HG03442 (cell line): ENCODE measurements around the gene OGN.
"Not testable (repeated sequence)": the region's sequence is repeated elsewhere in the genome, so short reads cannot be mapped to it uniquely, and the experiment has no call there.

Source experiments
- ATAC-seq: cut with Tn5 transposase; IDR thresholded peaks from one replicate; pipeline ENCODE4 v1.9.1; 2021; ENCODE audit warnings: mild to moderate bottlenecking, moderate library complexity; ENCODE audit not compliant: unreplicated experiment

Gene OGN, protein sequence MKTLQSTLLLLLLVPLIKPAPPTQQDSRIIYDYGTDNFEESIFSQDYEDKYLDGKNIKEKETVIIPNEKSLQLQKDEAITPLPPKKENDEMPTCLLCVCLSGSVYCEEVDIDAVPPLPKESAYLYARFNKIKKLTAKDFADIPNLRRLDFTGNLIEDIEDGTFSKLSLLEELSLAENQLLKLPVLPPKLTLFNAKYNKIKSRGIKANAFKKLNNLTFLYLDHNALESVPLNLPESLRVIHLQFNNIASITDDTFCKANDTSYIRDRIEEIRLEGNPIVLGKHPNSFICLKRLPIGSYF

DNA sequence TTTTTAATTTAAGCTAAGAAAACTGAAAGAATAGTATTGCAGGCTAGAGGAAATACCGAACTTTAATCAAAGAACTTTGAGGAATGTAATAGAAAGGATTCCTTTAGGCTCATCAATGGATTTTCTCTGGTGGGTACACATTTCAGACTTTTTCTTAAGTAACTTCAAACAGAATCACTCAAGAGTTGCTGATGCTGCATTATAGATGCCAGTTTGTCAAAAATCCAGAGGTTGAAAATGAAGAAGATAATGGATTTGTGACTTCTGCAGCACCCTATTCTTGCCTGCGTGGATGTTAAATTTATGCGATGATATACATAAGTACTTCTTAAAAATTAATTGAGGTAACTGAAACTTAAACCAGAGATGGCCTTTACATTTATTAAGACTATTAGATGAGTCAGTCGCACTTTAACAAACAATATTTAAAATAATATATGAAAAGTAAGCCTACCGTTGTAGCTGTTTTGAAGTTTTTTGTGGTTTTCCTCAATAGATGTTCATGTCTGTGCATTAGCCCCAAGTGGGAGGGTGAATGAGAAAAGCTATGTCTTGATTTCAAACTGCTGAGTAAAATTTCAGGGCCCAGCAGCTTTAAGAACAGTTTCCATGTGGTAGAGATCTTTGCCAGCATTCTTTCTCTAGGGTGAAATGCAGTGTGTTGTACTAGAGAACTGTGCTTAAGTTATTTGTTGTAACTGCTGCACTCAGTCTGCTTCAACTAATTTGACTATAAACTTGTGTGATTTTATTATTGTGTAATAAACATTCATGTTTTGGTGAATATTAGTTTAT lies at the start of gene OGN:
TSS of gene OGN (minus strand) at position 537 of the 795 bp plus-strand sequence. CDS start 1,171 bp downstream, outside the sequence.
- ATAC-seq: no peak

DNA sequence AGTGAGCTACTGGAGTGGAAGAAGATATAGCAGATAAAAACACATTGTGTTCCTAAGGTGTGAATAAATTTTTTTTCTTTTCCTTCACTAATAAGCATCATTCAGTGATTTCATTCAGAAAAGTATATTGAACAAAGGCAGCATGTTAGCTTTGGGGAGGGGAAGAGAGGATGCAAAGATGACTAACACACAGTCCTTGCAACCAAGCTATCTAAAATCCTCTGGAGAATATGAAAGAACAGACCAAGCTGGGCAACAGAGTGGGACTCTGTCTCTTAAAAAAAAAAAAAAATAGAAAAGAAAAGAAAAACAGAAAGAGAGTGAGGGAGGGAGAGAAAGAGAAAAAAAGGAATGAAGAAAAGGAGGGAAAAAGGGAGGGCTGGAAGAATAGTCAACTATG lies 42.2 kb upstream of the OGN start:
- ATAC-seq: no peak

DNA sequence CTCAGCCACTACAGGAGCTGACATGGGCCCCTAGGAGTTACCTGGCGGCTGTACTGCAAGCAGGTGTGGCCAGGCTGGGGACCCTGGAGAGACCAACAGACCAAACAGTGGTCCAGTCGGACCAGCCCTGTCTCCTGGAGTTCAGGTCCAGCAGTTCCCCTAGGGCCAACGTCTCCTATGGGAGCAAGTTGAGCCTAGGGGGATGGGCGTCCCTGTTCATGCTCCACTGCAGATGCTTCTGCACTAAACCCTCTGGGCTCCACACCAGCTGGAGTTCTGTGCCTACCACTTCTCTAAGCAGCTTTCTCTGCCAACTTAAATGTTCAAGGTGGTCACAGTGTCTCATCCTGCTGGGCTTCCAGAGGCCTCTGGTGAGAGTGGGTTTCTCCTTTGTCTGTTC lies 40.5 kb upstream of the OGN start:
- ATAC-seq: no peak

DNA sequence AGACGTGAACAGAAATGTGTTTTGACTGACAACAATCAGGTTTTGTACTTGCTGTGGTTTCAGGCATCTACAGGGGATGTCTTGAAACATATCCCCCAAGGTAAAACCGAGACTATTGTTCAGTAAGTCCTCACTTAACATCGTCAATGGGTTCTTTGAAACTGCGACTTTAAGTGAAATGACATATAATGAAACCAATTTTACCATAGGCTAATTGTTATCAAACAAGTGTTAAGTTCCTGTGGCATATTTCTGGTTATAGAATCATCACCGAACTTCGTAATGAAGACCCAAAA lies 36.3 kb upstream of the OGN start:
- ATAC-seq: no peak

DNA sequence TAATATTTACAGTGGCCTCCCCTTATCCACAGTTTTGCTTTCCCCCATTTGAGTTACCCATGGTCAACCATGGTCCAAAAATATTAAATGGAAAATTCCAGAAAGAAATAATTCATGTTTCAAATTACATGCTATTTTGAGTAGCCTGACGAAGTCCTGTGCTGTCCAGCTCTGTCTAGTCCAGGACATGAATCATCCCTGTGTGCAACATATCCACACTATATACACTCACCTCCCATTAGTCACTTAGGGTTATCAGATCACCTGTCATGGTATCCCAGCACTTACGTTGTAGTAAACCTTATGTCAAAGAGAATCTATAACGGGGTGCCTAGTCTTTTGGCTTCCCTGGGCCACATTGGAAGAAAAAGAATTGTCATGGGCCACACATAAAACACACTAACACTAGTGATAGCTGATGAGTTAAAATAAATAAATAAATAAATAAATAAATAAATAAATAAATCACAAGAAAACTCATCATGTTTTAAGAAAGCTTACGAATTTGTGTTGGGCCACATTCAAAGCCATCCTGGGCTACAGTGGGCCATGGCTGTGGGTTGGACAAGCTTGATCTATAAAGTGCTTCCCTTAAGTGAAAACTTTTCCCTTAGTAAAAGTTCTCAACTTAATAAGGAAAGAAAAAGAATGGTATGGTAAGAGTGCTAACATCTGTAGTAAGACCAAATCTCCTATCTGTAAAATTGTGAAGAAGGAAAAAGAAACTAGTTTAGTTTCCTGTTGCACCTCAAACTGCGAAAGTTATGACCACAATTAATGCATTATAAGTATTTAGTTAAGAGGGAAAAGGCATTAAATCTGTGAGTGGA lies 35.8 kb upstream of the OGN start:
- no peak for ATAC-seq

DNA sequence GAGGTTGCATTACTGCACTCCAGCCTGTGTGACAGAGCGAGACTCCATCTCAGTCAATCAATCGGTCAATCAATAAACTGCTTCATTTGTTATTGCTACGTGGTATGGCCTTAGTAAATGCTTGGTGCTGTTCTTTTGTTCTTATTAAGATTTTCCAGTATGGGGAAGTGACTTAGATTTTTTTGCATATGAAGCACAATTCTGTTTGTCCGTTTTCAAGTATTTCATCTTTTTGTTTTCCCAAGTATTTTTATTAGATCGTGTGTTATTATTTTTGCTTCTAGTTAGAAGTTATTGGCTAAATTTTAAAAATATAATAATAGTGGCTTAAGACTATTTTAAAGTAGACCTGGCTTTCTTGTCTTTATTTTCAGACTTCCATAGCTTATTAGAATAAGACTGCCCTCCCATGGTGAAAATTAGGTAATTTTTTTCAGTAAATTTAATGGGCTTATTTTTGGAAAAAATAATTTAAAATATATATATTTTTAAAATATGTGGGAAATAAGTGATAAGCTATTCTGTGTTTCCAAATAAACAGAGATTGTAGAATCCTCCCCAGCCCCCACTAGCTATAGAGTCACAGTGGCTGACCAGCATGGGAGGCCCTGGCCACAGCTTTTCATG lies 34.6 kb upstream of the OGN start:
- ATAC-seq: no peak

DNA sequence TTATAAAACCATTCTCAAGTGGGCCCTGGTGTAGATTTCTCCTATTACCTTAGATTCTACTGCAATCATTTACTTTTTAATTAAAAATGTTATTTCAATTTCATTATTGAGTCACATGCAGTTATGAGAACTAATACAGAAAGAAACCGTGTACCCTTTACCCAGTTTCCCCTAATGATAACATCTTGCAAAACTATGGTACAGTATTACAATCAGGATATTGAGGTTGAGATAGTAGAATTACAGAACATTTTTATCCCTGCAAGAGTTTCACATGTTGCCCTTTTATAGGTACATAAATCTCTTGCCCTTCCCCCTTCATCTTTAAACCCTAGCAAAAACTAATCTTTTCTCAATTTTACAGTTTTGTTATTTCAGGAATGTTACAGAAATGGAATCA lies 30.9 kb upstream of the OGN start:
- ATAC-seq: no peak

DNA sequence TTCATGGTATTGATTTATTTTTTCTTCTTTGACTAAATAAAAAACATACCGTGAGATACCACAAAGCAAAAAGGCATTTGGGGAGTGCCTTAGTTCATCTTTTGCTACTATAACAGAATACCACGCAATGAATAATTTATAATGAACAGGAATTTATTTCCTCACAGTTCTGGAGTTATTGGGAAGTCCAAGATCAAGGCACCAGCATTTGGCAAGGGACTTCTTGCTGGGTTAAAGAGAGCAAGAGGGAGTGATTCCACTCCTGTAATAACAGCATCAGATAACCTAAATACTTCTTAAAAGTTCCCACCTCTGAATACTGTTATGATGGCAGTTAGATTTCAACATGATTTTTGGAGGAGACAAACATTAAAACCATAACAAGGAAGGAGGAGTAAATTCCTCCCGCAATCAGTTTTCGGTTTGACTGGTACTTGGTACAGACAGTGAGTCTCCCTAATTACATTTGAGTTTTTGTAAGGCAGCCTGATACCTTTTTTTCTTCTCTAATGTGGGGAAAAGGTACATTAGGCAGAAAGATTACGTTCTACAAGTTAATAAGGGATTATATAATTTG lies 28.7 kb upstream of the OGN start:
- no peak for ATAC-seq

DNA sequence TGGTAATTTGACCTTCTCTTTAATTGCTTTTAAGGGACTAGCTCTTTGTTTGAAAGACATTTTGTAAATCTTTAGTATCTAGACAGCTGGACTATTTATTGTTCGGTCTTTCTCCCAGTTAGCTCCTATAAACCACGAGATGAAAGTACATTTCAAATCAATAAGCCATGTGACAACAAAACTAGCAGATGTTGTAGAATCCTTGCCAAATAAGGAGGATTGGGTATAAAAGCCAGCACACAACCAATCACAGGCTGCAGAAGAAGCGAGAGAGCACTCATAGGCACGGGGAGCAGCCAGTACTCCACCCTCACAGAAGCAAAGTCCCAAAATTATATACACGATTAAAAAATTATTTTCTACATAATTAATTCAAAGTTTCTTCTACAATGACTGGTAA lies 28.0 kb upstream of the OGN start:
- no peak for ATAC-seq

DNA sequence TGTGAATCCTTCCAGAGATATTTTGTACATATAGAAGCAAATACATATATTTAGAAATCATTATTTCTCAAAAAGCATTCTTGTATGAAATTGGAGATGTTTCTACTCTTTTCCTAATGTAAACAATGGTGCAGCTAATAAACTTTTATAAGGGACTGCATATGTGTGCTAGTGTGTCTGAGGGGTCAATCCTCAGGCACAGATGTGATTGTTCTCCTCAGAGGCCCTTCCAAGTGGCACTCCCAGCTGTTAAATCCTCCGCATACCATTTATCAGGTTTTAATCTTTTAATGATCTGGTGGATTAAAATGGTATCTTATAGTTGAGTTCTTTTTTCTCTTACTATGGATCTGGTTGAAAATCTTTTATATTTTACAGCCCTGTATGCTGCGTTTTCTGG lies 25.5 kb upstream of the OGN start:
- ATAC-seq: no peak

DNA sequence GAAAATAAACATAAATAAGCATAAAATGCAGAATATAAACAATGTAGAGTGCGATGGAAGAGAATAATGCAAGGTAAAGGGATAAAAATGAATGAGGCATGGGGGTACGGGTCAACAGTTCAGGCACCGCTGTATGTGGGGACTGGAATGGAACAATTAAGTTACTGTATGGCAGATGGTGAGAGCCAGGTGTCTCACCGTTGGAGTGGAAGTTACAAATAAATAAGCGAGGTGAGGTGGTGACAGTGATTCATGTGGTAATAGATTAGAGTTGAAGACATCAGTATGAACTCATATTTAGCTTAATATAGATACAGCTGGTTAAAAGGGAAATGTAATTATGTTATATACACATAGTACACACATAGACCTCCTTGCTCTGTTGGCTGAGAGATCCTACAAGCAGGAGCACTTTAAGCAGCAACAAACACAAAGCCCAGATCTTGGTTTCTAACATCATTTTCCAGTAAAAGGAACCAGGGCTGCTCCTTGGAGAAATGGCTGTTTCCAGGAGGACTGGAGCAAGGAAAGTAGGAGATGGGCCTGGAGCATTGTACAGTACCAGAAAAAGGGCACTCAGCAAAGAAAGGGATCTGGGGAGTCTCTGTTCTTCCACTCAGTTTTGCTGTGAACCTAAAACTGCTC lies 22.2 kb upstream of the OGN start:
- ATAC-seq: no peak

DNA sequence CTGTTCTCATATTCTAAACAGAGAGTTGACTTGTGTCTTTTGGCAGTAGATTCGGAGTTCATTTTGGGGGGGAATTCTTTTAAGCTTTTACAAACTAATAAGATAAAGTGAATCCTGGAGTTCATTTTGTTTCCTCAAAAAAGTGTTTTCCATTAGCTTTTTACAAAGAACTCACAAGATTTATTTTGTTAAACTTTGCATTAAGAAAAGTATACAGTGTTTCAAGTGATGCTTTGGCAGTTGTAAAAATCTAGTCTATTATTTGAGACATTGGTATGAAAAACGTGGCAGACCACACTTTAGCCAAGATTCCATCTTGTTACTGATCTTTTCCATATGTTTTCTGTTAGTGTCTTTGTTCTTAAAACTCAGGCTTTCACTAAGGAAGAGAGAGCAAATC lies 21.1 kb upstream of the OGN start:
- no peak for ATAC-seq

DNA sequence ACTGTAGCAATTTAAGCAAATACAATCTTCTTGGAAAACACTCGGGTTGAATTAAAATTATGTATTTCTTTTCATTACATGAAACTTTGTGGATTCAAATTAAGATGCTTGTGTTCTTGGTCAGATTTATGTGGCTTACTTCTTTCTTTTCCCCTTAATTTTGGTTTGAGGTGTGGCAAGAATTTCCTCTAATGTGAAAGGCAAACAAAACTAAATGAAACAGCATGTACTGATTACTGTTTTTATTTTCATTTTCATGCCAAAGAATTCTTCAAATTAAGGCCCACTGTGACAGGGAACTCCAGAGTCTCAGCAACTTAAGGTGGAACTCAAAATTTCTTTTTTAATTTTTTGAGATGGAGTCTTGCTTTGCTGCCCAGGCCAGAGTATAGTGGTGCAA lies 20.0 kb upstream of the OGN start, which contains the start of gene OMD:
TSS of gene OMD (minus strand) at position 132 of the 400 bp plus-strand sequence. CDS start 6,913 bp downstream, outside the sequence.
- ATAC-seq: no peak

DNA sequence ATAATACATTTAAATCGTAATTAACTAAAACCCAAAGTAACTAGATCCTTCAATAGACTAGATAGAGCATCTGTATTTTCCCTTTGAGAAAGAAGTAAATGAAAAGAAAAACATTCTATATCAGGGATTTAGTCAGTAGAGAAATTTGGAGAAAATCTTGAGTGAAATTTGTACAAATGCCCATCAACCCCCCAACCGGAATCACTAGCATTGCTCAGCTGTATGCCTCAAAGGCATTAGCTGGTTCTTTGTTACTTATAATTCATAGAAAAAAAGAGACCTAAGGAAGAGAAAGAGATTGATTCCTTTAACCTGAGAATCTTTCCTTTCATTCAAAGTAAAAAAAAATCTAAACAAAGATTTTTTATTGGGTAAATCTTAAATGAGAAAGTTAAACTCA lies 19.2 kb upstream of the OGN start:
- no peak for ATAC-seq

DNA sequence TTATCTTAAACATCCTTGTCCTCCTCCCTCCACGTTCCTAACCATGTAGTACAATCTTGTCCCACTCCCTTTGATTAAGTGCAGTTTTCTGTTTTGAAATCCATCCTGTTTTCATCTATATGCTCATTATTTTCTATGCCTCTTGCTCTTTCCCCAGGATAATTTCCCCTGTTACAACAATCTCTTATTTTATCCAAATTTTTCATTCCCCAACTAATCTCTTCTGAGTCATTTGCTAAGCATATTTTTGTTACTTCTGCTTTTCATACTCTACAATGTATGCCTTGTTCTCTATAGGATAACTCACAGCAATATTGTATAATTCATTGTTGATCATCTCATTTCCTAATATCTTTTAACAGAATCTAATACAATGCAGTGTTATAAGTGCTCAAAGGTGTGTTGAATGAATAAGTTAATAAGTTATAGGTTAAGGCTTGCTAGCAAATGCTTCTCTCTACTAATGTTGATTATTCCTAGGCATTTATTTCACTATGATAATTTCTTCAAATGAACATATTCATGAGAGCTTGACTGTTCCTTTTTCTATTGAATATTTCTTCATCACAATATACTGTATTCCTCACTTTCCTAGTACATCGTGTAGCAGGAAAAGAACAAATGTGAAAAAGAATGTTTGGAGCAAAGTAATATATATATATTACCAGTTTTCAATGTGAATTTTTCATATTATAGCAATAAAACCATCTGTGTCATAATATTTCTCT lies 18.4 kb upstream of the OGN start:
- no peak for ATAC-seq

DNA sequence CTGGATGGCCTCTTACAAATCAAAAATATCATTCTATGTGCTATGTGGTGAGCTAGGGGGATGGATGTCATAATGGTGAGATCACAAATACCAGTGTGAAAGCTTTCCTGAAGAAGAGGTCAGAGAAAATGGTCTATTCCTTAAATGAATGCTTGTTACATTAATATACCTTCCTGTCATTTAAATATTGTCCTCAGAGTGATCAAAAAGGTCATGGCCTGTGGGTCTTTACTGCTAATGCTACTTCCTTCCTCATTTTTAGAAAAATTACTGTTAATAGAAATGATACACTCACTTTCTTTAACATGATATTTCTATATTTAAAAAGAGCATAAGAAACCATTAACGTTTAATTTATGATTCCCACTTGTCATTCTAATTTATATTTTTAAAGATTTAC lies 10.2 kb upstream of the OGN start:
- no peak for ATAC-seq

DNA sequence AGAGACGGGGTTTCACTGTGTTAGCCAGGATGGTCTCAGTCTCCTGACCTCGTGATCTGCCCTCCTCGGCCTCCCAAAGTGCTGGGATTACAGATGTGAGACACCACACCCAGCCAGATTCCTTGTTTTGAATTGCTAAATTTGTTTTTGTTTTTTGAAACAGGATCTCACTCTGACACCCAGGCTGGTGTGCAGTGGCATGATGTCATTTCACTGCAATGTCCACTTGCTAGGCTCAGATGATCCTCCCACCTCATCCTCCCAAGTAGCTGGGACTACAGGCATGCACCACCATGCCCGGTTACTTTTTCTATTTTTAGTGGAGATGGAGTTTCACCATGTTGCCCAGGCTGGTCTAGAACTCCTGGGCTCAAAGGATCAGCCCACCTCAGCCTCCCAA lies 6.8 kb upstream of the OGN start:
- not testable (repeated sequence) for ATAC-seq

DNA sequence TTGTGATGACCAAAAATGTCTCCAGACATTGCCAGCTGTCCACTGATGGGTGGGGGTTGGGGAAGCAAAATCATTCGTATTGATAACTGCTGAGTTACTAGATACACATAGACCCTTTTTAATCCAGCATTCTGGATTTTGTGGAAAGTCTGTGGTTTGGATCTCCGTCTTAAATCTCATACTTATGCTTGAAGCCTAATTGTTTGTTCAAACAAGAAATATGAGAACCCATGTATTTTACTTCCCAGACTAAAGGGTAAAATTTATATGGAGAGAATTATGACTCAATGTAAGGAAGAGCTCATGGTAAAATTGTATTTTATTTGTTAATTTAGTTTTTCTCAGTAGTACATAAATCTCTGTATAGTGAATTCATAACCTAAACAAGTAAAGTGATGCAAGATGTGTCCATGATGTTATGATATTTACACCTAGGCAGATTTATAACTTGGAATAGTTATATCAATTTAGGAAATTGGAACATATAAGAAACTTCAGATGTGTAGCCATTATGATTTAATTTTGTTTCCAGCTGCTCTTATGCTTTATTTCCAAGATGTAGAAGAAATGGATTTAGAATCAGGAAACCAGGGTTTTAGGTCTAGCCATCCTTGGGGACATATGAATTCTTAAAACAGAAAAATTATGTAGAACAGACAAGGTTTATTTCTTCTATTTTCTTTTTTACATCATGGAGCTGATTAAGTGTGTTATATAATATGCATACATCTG lies 4.5 kb upstream of the OGN start:
- no peak for ATAC-seq

DNA sequence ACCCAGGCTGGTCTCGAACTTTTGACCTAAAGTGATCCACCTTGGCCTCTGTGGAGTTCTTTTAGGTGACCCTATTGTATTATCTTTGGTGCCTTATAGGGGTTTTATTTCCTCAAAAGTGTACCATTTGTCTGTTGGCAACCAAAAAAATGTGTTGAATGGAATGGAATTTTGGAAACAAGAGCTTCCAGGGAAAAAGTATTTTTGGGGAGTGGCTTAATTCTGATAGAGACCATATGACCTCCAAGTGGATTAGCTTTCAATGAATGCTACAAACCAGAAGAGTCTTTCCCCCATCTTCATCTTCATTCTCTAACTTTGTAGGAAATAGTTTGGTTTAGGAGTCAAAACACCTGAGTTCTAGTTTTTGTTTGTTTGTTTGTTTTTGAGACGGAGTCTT lies 3.4 kb upstream of the OGN start:
- ATAC-seq: no peak
